Uterus (tissue), 2 donors: ENCODE measurements around the gene PLCXD3.

ENCODE experiments used
- CTCF ChIP-seq, 4 experiments: fragments of 200-600 bp in 2 of 4; fragments of 450-650 bp in 2 of 4; sonication (generic) in 2 of 4; IDR thresholded peaks; one replicate each; pipeline ENCODE4 v1.5.1; 2016 to 2019; ENCODE audit warnings: antibody characterized with exemption in 4 of 4, mild to moderate bottlenecking in 2 of 4, moderate library complexity in 1 of 4
- POLR2A ChIP-seq, 2 donors: fragments of 450-650 bp; IDR thresholded peaks; one replicate each; pipeline ENCODE4 v1.6.1; 2016; ENCODE audit warnings: antibody characterized with exemption in 2 of 2, mild to moderate bottlenecking in 1 of 2, moderate library complexity in 1 of 2

- TF ChIP-seq CTCF (IDR thresholded peaks at IDR 0.05) (peak; percentile 54 to 72 (median 61)), POLR2A (IDR thresholded peaks at IDR 0.05) (no peak)
These were observed 239.8 kb downstream of the PLCXD3 start for GRCh38 chr5:41270423-41271251.
